NCI-H2171 (cell line): Measurements from ENCODE around the gene AQP1.

Experiments
- DNase-seq: peaks from one replicate; lab custom pipeline; 2025; lab: John Stamatoyannopoulos, UW

Gene AQP1

DNA sequence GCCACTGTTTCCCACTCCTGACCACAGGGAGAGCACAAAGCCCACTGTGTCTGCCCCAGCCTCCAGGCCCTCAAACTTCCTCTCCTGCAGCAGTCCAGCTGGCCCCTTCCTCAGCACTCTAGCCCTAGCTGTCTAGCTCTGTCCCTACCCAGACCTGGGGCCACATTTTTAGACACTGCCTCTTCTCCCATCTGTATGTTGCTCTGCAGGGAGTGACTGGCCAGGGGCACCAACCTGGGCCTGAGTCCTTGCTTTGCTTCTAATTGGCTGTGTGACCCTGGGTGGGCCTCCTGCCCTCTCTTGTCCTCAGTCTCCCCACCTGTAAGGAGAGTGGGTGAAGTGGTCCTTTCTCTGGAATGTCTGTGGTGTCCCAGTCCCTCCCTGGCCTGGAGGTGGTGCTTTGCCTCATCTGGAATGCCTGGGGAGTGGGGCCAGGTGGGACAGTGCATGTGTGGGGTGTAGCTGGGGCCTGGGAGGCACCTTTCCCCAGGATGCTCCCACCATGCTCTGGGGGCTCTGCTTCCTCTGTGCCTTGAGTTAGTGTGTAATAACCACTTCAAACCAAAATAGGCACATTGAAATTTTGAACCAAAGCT lies 25.1 kb downstream of the AQP1 start:
- no peak for DNase-seq

GRCh38 chr7:30937416-30937815 lies 25.8 kb downstream of the AQP1 start:
- DNase-seq = no peak

GRCh38 chr7:30938435-30939316 lies 27.0 kb downstream of the AQP1 start:
- DNase-seq = peak; percentile 81

DNA sequence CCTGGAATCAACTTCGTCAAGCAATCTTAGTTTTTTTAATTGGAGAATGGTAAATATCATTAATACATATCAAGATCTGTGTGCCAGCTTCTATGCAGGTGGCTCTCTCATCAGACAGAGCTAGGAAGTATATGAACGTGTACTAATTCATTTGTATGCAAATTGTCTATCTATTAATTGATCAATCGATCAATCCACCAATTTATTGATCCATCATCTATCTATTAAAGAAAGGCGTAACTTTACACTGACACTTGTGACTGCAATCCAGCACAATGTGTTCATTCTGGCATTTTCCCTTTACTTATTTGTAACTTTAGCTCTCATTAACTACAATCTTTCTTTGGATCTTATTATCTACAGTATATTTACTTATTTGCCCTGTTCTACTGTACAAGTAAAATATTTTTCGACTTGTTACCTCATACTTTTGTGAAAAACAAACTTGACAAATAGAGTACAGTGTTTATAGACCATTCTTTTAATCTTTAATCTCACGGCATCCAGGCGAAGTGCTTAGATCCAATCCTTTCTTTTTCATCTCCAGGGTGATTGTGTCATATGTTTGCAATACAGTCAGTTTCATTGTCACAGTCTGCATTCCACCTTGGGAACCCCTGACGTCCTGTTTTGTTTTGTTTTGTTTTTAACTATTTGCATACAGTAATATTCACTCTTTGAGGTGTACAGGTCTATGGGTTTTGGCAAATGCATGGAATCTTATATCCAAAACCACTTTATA lies 30.1 kb downstream of the AQP1 start:
- DNase-seq = no peak

DNA sequence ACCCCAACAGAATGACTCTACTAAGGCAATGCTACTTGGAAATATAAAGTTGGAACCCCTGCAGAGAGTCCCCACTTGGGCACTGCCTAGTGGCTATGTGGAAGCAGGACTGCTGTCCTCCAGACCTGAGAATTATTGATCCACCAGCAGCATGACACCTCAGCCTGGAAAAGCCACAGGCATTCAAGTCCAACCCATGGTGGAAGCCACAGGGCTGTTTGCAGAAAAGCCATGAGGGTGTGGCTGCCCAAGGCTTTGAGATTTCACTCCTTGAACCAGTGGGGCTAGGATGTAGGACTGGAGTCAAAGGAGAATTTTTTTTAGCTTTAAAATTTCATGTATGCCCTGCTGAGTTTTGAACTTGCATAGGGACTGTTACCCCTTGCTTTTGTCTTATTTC lies 38.5 kb downstream of the AQP1 start:
- no peak for DNase-seq

- no peak for DNase-seq
These were observed 43.3 kb downstream of the AQP1 start for GRCh38 chr7:30954914-30955313.

DNA sequence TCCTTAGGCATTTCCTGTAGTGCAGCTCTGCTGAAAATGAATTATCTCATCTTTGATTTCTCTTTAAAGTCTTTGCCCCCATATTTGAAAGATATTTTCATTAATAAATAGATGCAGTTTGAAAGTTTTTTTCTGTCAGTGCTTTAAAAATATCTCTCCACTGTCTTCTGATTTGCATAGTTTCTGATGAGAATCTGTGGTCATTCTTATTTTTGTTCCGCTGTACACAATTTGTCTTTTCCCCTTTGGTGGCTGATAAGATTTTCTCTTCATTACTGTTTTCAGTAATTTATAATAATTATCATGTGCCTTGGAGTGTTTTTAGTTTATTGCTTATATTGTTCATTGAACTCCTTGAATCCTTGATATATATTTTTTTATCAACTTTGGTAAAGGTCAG lies 45.1 kb downstream of the AQP1 start:
- DNase-seq = no peak

- no peak for DNase-seq
These were observed 52.2 kb downstream of the AQP1 start, which contains the start of gene GHRHR for GRCh38 chr7:30963842-30964241. Gene GHRHR (plus strand): TSS chr7:30963953. CDS start chr7:30964069, 116 bp downstream.

DNA sequence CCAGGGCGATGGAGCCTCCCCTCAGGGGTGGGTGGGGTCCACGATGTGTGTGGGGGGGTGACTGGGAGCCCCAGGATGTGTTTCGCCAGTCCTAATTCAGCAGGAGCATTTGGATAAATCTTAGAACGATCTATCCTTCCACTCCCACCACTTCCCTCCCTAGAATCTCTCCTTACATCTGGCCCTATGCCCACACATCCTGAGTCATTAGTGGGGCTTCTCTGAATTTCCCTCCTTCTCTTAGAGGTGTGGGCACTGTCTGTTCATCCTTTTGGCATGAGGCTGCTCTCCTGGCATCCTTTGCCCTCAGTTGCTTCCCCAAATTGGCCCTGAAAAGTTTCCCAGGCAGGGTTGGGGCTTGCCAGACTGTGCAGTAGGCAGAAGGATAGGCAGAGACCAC lies 53.7 kb downstream of the AQP1 start:
- no peak for DNase-seq

DNA sequence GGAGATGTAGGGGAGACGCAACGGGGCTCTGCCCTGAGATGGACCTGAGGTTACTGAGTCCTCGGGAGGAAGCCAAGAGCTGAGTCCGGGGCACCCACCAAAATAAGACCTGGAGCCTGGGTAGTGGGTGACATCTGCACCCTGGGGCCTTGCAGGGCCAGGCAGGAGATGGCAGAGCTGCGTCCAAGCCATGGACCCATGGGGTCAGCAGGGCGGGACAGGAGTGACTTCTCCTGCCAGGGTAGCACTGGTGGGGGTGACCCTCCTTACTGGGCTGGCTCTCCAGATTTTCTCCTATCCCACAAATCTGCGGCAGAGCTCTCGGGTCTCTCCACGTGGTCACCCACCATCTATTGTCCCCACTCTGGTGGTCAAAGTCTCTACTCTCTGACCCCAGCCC lies 54.2 kb downstream of the AQP1 start:
- DNase-seq = no peak

DNA sequence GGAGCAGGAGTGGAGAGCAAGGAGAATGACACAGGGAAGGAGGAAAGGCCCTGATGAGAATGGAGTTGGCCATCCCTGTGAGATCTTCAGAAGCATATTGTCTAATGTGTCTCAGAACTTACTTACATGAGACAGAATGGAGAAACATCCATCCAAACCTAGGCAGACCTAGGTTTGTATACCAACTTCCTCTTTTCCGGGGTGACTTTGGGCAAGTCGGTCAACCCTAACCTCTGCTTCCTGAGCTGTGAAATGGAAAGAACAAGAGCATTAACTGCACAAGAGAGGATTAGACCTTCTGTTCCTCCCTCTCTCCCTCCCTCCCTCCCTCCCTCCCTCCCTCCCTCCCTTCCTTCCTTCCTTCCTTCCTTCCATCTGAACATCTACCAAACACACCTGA lies 56.6 kb downstream of the AQP1 start:
- DNase-seq = no peak

DNA sequence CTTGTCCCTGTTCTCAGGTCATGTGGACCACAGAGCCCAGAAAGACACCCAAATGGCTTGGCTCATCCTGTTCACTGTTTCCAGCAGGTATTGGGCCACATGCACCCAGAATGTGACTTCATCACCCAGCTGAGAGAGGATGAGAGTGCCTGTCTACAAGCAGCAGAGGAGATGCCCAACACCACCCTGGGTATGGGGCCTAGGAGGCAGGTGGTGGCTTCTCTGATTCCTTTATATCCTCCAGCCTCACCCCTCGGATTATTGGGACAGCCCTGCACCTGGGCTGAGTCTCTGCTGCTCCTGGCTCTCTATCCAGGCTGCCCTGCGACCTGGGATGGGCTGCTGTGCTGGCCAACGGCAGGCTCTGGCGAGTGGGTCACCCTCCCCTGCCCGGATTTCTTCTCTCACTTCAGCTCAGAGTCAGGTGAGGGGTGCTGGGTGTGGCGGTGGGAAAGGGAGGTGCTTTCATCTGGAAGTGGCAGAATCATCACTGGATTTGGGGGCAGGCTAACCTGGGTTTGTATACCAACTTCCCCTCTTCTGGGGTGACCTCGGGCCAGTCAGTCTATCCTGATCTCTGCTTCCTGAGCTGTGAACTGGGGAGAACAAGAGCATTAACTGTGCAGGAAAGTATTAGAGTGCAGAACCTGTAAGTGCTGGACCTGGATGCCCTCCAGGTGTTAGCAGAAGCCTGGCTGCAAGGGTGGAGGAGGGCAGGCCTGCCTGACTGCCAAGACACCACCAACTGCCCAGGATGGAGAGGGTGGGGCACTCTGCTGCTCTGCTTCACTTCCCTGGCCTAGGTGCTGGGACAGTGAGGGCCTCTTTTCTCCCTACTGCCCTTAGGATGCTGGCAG lies 57.3 kb downstream of the AQP1 start:
- DNase-seq = no peak

DNA sequence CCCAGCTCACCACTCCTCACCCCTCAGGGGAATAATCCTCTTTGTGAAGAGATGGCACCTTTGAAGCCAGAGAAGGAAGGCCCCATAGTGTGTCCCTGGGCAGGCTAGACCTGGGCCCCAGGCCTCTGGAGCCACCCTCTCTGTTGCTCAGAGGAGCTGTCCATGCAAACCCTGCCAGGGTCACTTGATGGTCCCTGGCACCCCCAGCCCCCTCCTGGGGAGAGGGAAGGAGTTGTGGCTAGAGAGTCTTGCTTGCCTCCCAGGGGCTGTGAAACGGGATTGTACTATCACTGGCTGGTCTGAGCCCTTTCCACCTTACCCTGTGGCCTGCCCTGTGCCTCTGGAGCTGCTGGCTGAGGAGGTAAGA lies 57.9 kb downstream of the AQP1 start:
- DNase-seq = no peak

DNA sequence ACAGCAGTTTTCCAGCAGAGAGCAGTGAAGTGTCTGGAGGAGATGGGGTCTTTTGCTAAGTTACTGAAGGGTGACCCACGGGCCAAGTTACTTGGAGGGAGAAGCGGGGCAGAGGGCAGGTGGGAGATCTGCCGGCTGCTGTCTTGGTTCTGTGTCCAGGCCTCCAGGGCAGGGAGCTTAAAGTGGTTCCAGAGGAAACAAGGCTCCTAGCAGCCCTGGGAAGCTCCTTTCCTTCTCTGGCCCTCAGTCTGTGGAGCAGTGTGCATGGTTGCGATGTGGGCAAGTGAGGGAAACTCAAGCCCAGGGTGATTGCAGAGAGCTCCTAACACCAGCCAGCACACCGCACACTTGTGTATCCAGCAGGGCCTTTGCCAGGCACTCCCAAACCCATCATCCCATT lies 58.4 kb downstream of the AQP1 start:
- DNase-seq = no peak

DNA sequence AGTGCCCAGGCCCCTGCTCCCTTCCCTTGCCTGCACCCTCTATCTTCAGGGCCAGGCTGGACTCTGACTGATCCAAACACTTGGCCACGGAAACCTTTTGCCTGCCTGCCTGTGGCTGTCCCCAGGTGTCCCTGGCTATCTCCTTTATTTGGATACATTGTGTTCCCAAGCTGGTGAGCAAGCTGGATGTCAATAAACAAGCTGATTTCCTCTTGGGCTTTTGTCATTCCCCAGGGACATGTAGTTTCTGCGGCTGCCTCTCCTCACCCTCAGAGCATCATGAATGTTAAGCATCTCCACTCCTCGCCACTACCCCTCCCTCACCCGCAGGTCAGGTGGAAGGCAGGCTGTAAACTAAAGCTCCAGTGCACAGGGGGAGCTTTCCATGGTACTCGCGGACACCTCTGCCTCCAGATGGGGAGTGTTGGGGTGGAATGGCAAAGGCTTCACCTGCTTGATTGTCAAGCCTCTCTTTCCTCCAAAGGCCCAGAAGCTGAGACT lies 59.0 kb downstream of the AQP1 start:
- DNase-seq = peak; percentile 19

DNA sequence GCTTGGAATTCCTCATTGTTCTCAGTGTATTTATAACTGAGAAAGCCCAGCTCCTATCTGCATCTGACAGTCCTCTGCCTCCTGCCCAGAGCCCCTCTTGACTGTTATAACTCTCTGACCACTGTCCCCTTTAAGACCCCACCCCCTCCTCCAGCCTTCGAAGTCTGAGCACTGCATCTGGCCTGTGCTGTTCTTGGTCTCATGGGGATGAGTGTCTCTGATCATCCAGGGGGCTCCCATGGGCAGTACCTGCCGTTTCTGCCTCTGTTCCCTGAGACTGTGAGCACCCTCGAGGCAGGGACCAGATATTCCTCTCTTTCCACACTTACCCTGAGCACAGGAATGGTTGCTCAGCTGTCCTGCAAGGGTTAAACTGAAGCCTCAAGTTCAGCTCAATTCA lies 59.8 kb downstream of the AQP1 start:
- DNase-seq = no peak

DNA sequence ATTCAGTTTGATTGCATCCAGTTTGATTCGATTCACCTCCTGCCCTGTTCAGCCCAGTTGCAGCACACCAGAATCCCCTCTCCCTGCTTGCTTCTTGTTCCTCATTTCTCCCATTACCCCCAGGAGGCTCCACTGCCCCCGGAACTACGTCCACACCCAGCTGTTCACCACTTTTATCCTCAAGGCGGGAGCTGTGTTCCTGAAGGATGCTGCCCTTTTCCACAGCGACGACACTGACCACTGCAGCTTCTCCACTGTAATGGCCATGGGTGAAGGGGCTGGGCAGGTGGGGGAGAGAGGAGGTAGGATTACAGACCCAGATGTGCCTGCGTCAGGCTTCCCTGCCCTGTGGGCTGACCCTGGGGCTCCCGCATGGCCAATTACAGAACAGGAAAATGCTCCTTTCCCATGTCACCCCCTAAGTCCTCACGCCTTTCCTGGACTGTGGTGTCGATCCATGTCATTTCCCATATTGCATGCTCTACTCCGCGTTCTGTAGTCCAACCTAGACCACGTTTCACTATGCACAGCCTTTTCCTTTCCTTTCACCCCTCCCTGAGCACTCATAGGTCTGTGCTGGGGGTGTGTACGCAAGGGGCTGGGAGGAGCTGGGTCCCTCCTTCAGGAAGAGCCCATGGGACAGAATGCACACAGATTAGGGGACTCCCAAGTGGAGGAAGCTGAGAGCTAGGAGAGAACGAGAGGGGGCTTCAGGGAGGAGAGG lies 60.3 kb downstream of the AQP1 start:
- DNase-seq = no peak

- no peak for DNase-seq
These were observed 61.6 kb downstream of the AQP1 start for GRCh38 chr7:30973292-30973691.

DNA sequence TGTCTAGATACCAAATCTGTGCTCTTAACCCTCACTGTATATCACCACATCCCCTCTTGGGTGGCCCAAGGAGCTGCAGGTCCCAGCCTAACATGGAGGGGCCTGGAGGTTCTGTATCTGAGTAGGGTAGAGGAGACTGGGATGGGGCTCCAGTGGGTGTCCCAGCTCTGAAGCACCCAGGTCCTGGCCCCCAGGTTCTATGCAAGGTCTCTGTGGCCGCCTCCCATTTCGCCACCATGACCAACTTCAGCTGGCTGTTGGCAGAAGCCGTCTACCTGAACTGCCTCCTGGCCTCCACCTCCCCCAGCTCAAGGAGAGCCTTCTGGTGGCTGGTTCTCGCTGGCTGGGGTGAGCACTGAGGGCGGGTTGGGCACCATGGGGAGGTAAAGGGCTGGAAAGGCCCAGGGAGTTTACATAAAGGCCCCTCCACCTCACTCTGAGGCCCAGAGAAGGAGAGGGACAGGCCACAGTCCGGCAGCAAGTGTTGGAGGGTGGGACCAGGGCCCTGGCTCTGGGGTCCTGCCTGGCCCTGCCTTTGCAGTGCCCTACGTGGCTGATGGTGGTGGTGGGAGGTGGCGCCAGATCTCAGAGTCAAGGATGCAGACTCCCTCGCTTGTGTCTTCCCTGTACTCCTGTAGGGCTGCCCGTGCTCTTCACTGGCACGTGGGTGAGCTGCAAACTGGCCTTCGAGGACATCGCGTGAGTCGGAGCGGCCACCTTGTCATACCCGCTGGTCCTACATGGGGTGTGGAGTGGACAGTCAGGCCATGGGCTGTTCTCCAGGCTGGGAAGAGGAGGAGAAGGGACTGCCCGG lies 62.3 kb downstream of the AQP1 start:
- DNase-seq = no peak

DNA sequence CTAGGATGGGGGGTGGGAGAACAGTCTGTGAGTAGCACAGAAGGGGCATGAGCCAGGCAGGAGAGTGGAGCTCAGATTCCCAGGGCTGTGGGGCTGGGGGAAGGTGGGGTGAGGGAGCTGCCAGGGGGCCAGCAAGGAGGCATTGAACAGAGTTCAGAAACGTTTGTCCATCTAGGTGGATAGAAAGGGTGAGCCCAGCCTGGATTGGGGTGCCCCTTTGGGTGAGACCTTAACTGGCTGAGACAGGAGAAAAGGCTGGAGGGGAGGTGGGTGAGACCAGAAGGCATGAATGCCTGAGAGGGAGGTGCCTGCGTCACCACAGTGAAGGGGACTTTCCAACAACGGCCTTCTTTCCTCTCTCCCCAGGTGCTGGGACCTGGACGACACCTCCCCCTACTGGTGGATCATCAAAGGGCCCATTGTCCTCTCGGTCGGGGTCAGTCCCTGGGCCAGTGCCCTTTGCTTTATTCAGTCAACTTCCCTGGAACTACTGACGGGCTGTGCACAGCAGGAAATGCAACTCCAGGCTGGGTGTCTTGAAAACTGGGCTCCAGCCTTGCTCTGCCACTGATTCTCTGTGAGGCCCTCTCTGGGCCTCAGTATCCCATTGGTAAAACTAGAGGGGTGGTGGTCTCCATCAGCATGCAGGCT lies 63.1 kb downstream of the AQP1 start:
- no peak for DNase-seq
